PFSK-1 (cell line): ENCODE data around the gene ALDH6A1.

Experiments
- FOXP2 ChIP-seq: optimal IDR thresholded peaks from 2 replicates; pipeline ENCODE3; 2011; ENCODE audit warnings: borderline replicate concordance, control low read depth, inconsistent platforms; ENCODE audit not compliant: insufficient read depth; ENCODE audit errors: extremely low read length, extremely low read depth
- POLR2AphosphoS5 ChIP-seq: IDR thresholded peaks from 2 replicates; pipeline ENCODE4 v1.6.1; 2012; ENCODE audit warnings: low read depth, mild to moderate bottlenecking, control low read depth, low read length, moderate library complexity
- SIN3A ChIP-seq: IDR thresholded peaks from 2 replicates; pipeline ENCODE4 v1.6.1; 2012; ENCODE audit warnings: mild to moderate bottlenecking, low read length, moderate library complexity, borderline replicate concordance; ENCODE audit not compliant: insufficient read depth
- TAF1 ChIP-seq: IDR thresholded peaks from 2 replicates; pipeline ENCODE4 v1.6.1; 2012; ENCODE audit warnings: low read length, control low read depth, borderline replicate concordance; ENCODE audit not compliant: insufficient read depth
- TF ChIP-seq, protein P1 (sequence below), 2 experiments: IDR thresholded peaks; 2 replicates each; pipeline versions ENCODE4 v1.6.1 to v1.8.0; 2011 to 2012; ENCODE audit warnings: low read depth in 2 of 2, low read length in 2 of 2, control low read depth in 1 of 2, inconsistent platforms in 1 of 2, mild to moderate bottlenecking in 1 of 2, moderate library complexity in 1 of 2; ENCODE audit not compliant: insufficient read depth in 1 of 2

The ALDH6A1 gene

DNA sequence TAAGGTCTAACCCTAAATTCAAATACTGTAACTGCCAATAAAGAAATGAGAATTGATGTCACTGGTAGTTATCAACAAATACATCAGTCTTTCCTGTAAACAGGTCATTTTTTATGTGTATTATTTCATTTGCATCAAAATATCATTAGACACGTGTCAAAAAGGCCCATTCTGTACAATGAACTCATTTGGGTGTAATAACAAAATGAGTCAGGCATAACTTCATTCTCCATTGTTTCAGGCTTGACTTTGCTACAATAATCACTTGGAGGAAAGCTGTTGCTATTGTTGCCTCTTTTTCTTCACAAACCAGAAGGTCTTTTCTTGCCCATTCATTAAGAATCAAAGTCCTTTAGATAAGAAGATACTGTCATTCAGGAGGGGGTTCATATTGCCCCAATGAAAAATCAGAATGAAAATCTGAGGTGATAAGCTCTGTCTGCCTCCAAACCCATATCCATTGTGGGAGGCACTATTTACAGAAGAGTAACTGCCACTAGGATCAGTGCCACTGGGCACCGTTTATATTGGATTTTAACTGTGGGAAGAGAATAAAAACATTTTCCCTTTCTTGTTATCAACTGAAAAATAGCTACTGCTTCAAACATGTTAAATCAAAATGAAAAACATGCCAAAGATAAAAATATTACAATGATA lies 75.3 kb downstream of the ALDH6A1 start:
- TF ChIP-seq TAF1 (no peak), SIN3A (no peak), POLR2AphosphoS5 (no peak), FOXP2 (no peak)
- TF ChIP-seq, protein P1, sequence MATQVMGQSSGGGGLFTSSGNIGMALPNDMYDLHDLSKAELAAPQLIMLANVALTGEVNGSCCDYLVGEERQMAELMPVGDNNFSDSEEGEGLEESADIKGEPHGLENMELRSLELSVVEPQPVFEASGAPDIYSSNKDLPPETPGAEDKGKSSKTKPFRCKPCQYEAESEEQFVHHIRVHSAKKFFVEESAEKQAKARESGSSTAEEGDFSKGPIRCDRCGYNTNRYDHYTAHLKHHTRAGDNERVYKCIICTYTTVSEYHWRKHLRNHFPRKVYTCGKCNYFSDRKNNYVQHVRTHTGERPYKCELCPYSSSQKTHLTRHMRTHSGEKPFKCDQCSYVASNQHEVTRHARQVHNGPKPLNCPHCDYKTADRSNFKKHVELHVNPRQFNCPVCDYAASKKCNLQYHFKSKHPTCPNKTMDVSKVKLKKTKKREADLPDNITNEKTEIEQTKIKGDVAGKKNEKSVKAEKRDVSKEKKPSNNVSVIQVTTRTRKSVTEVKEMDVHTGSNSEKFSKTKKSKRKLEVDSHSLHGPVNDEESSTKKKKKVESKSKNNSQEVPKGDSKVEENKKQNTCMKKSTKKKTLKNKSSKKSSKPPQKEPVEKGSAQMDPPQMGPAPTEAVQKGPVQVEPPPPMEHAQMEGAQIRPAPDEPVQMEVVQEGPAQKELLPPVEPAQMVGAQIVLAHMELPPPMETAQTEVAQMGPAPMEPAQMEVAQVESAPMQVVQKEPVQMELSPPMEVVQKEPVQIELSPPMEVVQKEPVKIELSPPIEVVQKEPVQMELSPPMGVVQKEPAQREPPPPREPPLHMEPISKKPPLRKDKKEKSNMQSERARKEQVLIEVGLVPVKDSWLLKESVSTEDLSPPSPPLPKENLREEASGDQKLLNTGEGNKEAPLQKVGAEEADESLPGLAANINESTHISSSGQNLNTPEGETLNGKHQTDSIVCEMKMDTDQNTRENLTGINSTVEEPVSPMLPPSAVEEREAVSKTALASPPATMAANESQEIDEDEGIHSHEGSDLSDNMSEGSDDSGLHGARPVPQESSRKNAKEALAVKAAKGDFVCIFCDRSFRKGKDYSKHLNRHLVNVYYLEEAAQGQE (IDR thresholded peaks at IDR 0.05; ENCODE audit: insufficient read depth in 1 of 2, low read depth in 2 of 2, low read length in 2 of 2), result no peak
